Measurements from ENCODE around the gene AUTS2. TPM values are rescaled to one million over a fixed set of nuclear protein-coding genes. Genes with fewer than 3 reads are reported as not detected.

Gene AUTS2
- total RNA-seq, 1 experiment from 2014 or later: 50.0 TPM

DNA sequence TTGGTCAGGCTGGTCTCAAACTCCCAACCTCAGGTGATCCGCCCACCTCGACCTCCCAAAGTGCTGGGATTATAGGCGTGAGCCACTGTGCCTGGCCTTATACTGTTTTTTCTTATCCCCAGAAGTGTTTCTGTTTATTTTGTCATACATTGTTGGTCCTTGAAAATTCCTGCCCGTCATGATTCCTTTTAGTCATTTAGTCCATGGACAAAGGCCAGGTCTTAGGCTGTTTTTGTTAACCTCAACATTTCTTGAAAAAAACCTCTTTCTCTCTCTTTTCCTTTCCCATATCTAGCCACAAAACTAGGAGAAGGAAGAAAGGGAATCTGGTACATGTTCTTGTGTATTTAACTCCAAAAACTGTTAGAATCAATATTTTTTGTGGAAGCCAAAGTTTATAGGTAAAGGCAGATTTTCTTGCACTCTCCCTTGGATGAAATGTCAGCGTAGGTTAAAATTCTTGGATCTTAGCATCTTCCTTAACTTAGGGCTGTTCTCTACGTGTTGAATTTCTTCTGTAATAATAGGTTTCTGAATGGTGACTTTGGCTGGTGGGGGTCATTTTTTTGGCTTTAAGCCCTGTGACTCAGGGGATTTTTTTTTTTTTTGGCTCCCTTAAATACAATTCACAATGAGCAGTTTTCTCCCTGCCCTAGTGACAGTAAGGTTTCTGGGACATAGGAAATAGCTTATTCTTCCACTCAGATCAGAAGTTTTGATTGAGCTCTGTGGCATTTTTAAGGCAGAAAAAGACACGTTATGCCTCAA is 500.8 kb downstream of the AUTS2 start:
- Mint-ChIP-seq H3K4me1 (peaks cover 11% of the 10 kb centered on the region), H3K27ac (no peak overlapping the region), H3K9me3 (no peaks in the 10 kb centered on the region), H3K4me3 (no peak overlapping the region), H3K27me3 (ENCODE audit: low read depth) (no peaks in the 10 kb centered on the region), H3K36me3 (no peaks in the 10 kb centered on the region)
- TF ChIP-seq, protein P1, sequence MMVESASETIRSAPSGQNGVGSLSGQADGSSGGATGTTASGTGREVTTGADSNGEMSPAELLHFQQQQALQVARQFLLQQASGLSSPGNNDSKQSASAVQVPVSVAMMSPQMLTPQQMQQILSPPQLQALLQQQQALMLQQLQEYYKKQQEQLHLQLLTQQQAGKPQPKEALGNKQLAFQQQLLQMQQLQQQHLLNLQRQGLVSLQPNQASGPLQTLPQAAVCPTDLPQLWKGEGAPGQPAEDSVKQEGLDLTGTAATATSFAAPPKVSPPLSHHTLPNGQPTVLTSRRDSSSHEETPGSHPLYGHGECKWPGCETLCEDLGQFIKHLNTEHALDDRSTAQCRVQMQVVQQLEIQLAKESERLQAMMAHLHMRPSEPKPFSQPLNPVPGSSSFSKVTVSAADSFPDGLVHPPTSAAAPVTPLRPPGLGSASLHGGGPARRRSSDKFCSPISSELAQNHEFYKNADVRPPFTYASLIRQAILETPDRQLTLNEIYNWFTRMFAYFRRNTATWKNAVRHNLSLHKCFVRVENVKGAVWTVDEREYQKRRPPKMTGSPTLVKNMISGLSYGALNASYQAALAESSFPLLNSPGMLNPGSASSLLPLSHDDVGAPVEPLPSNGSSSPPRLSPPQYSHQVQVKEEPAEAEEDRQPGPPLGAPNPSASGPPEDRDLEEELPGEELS (CRISPR knock-in tag; IDR thresholded peaks at IDR 0.05): no peak
- TF ChIP-seq ZNF263 (CRISPR knock-in tag; IDR thresholded peaks at IDR 0.05; ENCODE audit: low read depth) (no peak), SOX15 (CRISPR knock-in tag; IDR thresholded peaks at IDR 0.05) (no peak), GRHL2 (CRISPR knock-in tag; IDR thresholded peaks at IDR 0.05; ENCODE audit: insufficient replicate concordance, severe bottlenecking) (no peak)
- TF ChIP-seq, protein P2, sequence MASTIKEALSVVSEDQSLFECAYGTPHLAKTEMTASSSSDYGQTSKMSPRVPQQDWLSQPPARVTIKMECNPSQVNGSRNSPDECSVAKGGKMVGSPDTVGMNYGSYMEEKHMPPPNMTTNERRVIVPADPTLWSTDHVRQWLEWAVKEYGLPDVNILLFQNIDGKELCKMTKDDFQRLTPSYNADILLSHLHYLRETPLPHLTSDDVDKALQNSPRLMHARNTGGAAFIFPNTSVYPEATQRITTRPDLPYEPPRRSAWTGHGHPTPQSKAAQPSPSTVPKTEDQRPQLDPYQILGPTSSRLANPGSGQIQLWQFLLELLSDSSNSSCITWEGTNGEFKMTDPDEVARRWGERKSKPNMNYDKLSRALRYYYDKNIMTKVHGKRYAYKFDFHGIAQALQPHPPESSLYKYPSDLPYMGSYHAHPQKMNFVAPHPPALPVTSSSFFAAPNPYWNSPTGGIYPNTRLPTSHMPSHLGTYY (CRISPR knock-in tag; IDR thresholded peaks at IDR 0.05): no peak
- TF ChIP-seq, protein P3, sequence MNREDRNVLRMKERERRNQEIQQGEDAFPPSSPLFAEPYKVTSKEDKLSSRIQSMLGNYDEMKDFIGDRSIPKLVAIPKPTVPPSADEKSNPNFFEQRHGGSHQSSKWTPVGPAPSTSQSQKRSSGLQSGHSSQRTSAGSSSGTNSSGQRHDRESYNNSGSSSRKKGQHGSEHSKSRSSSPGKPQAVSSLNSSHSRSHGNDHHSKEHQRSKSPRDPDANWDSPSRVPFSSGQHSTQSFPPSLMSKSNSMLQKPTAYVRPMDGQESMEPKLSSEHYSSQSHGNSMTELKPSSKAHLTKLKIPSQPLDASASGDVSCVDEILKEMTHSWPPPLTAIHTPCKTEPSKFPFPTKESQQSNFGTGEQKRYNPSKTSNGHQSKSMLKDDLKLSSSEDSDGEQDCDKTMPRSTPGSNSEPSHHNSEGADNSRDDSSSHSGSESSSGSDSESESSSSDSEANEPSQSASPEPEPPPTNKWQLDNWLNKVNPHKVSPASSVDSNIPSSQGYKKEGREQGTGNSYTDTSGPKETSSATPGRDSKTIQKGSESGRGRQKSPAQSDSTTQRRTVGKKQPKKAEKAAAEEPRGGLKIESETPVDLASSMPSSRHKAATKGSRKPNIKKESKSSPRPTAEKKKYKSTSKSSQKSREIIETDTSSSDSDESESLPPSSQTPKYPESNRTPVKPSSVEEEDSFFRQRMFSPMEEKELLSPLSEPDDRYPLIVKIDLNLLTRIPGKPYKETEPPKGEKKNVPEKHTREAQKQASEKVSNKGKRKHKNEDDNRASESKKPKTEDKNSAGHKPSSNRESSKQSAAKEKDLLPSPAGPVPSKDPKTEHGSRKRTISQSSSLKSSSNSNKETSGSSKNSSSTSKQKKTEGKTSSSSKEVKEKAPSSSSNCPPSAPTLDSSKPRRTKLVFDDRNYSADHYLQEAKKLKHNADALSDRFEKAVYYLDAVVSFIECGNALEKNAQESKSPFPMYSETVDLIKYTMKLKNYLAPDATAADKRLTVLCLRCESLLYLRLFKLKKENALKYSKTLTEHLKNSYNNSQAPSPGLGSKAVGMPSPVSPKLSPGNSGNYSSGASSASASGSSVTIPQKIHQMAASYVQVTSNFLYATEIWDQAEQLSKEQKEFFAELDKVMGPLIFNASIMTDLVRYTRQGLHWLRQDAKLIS (CRISPR knock-in tag; IDR thresholded peaks at IDR 0.05; ENCODE audit: borderline replicate concordance): no peak
- TF ChIP-seq, protein P4, sequence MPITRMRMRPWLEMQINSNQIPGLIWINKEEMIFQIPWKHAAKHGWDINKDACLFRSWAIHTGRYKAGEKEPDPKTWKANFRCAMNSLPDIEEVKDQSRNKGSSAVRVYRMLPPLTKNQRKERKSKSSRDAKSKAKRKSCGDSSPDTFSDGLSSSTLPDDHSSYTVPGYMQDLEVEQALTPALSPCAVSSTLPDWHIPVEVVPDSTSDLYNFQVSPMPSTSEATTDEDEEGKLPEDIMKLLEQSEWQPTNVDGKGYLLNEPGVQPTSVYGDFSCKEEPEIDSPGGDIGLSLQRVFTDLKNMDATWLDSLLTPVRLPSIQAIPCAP (CRISPR knock-in tag; IDR thresholded peaks at IDR 0.05): no peak
- ATAC-seq (no peak), DNase-seq (ENCODE audit: low spot score) (no peak)
- POLR2A ChIA-PET: no interaction called here
- CTCF ChIA-PET: no interaction called here

DNA sequence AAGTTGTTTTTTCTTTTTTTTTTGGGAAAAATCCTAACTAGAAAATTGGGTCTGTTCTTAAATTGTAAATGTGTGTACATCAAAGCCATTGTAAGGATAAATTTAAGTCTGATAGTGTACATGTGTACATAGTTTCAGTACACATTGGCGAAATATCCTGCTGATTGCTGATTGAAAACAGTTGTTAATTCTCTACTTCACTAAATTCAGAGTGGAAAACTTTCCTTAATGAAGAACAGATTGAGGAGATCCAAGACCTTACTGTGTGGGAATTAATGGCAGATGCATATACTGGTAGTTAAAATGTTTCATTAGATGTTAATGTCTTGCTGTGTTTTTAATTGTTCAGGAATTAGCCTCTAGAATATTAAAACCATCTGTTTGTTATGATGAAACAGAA is 506.0 kb downstream of the AUTS2 start:
- Mint-ChIP-seq H3K9me3 (no peaks in the 10 kb centered on the region), H3K4me1 (no peaks in the 10 kb centered on the region), H3K27me3 (ENCODE audit: low read depth) (no peaks in the 10 kb centered on the region), H3K4me3 (no peak overlapping the region), H3K27ac (no peak overlapping the region), H3K36me3 (no peaks in the 10 kb centered on the region)
- POLR2A ChIA-PET: no interaction called here
- no peak for DNase-seq (ENCODE audit: low spot score)
- ATAC-seq: no peak
- CTCF ChIA-PET: no interaction called here
- TF ChIP-seq FOXJ3 (CRISPR knock-in tag; IDR thresholded peaks at IDR 0.05; ENCODE audit: borderline replicate concordance) (no peak), TEAD1 (CRISPR knock-in tag; IDR thresholded peaks at IDR 0.05) (no peak), ZNF671 (CRISPR knock-in tag; IDR thresholded peaks at IDR 0.05) (no peak), GTF2I (CRISPR knock-in tag; conservative IDR thresholded peaks at IDR 0.05) (no peak)
- TF ChIP-seq, protein P3 (CRISPR knock-in tag; IDR thresholded peaks at IDR 0.05; ENCODE audit: borderline replicate concordance): no peak
- TF ChIP-seq, protein P5, sequence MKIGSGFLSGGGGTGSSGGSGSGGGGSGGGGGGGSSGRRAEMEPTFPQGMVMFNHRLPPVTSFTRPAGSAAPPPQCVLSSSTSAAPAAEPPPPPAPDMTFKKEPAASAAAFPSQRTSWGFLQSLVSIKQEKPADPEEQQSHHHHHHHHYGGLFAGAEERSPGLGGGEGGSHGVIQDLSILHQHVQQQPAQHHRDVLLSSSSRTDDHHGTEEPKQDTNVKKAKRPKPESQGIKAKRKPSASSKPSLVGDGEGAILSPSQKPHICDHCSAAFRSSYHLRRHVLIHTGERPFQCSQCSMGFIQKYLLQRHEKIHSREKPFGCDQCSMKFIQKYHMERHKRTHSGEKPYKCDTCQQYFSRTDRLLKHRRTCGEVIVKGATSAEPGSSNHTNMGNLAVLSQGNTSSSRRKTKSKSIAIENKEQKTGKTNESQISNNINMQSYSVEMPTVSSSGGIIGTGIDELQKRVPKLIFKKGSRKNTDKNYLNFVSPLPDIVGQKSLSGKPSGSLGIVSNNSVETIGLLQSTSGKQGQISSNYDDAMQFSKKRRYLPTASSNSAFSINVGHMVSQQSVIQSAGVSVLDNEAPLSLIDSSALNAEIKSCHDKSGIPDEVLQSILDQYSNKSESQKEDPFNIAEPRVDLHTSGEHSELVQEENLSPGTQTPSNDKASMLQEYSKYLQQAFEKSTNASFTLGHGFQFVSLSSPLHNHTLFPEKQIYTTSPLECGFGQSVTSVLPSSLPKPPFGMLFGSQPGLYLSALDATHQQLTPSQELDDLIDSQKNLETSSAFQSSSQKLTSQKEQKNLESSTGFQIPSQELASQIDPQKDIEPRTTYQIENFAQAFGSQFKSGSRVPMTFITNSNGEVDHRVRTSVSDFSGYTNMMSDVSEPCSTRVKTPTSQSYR (CRISPR knock-in tag; IDR thresholded peaks at IDR 0.05): no peak
- TF ChIP-seq, protein P6, sequence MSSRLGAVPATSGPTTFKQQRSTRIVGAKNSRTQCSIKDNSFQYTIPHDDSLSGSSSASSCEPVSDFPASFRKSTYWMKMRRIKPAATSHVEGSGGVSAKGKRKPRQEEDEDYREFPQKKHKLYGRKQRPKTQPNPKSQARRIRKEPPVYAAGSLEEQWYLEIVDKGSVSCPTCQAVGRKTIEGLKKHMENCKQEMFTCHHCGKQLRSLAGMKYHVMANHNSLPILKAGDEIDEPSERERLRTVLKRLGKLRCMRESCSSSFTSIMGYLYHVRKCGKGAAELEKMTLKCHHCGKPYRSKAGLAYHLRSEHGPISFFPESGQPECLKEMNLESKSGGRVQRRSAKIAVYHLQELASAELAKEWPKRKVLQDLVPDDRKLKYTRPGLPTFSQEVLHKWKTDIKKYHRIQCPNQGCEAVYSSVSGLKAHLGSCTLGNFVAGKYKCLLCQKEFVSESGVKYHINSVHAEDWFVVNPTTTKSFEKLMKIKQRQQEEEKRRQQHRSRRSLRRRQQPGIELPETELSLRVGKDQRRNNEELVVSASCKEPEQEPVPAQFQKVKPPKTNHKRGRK (CRISPR knock-in tag; IDR thresholded peaks at IDR 0.05; ENCODE audit: borderline replicate concordance): no peak
- TF ChIP-seq, protein P4 (CRISPR knock-in tag; IDR thresholded peaks at IDR 0.05): no peak
